Measurements from ENCODE around the gene FNDC3B. TPM values are rescaled to one million over a fixed set of nuclear protein-coding genes. Genes with fewer than 3 reads are reported as not detected.

The FNDC3B gene
- total RNA-seq, 5 donors from 2014 or later (not counting 1 experiment from before 2014, with no cell fraction given): 18.1 to 46.5 (median 23.5) TPM

DNA sequence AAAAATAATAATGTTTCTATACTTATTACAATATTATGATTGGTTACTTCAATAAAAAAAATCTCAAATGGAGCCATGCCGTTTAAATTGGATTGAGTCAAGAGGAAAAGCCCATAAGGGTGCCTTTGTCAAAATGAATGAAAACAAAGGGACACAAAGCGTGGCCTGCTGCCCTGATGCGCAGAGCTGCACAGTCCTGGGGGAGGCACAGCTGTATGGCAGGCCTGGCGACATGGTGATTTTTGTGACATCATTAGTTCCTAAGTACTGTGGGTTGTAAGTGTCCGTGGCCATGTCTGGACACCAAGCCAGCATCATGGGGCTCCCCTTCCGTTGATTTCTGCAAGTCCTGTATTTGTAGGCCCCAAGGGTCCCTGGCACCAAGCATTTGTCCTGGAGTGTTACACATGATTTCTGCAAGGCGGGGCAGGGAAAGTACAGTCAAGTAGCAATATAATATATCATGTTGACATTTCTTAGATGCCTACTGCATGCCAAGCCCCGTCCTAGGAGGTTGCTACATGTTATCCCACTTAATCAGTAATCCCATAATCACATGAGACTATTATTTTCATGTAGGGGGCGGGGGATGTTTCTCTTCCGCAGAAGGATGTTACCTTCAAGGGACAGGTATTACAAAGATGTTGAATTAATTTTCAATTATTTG is 349.2 kb downstream of the FNDC3B start:
- Histone ChIP-seq H3K27me3 (replicated peaks in 1 of 2; ENCODE audit: control insufficient read depth in 2 of 2, extremely low read depth in 1 of 2, insufficient read depth in 2 of 2, low read length in 1 of 2) (no peaks in the 10 kb centered on the region), H3K9me3 (no peaks in the 10 kb centered on the region), H3K27ac (ENCODE audit: low read length) (no peak overlapping the region), H3K4me1 (ENCODE audit: control insufficient read depth in 1 of 2, extremely low read depth in 1 of 2, insufficient read depth in 2 of 2, low read length in 2 of 2) (no peaks in the 10 kb centered on the region), H3K4me3 (ENCODE audit: control insufficient read depth in 1 of 2, extremely low read depth in 1 of 2, low read length in 1 of 2) (no peak overlapping the region), H3K36me3 (ENCODE audit: control insufficient read depth in 2 of 2, extremely low read depth in 1 of 2, insufficient read depth in 1 of 2, low read length in 1 of 2) (no peaks in the 10 kb centered on the region)
- Mint-ChIP-seq H3K4me1 (no peaks in the 10 kb centered on the region), H3K9me3 (no peaks in the 10 kb centered on the region), H3K36me3 (peaks cover 30% of the 10 kb centered on the region), H3K27me3 (no peaks in the 10 kb centered on the region), H3K4me3 (no peak overlapping the region), H3K27ac (no peak overlapping the region)
- no peak for ATAC-seq (replicated peaks in 1 of 4)
- CTCF ChIA-PET: no interaction called here
- WGBS (ENCODE audit: insufficient coverage): 98% methylated on average over 4 of the region's 10 CpGs
- POLR2A ChIA-PET: no interaction called here
- DNase-seq: no peak

DNA sequence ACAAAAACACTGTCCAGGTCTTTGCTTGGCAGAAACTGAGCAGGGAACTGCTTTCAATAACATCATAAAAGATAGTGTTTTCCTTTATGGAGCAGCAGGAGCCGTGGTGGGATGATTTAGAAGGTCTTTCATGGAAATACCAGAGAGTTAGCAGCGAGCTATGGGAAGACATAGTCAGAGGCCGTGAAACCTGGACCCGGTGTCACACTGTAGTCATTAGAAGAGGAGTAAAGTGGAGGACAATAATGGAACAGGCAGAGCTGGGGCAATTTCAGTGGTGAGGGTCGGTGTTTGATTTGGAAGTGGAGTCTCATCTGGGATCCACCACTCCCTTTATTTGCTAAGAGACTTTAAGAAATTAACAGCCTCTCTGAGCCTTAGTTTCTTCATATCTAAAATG is 351.4 kb downstream of the FNDC3B start:
- ATAC-seq (replicated peaks in 1 of 4) (no peak), DNase-seq (no peak)
- H3K27me3 Mint-ChIP-seq: no peaks in the 10 kb centered on the region
- no peak overlapping the region for H3K4me3 Mint-ChIP-seq
- Histone ChIP-seq H3K36me3 (ENCODE audit: control insufficient read depth in 2 of 2, extremely low read depth in 1 of 2, insufficient read depth in 1 of 2, low read length in 1 of 2) (no peaks in the 10 kb centered on the region), H3K9me3 (no peaks in the 10 kb centered on the region), H3K4me3 (ENCODE audit: control insufficient read depth in 1 of 2, extremely low read depth in 1 of 2, low read length in 1 of 2) (no peak overlapping the region), H3K27ac (ENCODE audit: low read length) (no peak overlapping the region), H3K27me3 (replicated peaks in 1 of 2; ENCODE audit: control insufficient read depth in 2 of 2, extremely low read depth in 1 of 2, insufficient read depth in 2 of 2, low read length in 1 of 2) (no peaks in the 10 kb centered on the region), H3K4me1 (ENCODE audit: control insufficient read depth in 1 of 2, extremely low read depth in 1 of 2, insufficient read depth in 2 of 2, low read length in 2 of 2) (no peaks in the 10 kb centered on the region)
- ChIA-PET POLR2A (no interaction called here), CTCF (no interaction called here)
- H3K36me3 Mint-ChIP-seq: peaks cover 32% of the 10 kb centered on the region
- no peaks in the 10 kb centered on the region for H3K4me1 Mint-ChIP-seq
- H3K9me3 Mint-ChIP-seq: no peaks in the 10 kb centered on the region
- no peak overlapping the region for H3K27ac Mint-ChIP-seq
- 80% methylated on average over 1 of the region's 5 CpGs for WGBS (ENCODE audit: insufficient coverage)

DNA sequence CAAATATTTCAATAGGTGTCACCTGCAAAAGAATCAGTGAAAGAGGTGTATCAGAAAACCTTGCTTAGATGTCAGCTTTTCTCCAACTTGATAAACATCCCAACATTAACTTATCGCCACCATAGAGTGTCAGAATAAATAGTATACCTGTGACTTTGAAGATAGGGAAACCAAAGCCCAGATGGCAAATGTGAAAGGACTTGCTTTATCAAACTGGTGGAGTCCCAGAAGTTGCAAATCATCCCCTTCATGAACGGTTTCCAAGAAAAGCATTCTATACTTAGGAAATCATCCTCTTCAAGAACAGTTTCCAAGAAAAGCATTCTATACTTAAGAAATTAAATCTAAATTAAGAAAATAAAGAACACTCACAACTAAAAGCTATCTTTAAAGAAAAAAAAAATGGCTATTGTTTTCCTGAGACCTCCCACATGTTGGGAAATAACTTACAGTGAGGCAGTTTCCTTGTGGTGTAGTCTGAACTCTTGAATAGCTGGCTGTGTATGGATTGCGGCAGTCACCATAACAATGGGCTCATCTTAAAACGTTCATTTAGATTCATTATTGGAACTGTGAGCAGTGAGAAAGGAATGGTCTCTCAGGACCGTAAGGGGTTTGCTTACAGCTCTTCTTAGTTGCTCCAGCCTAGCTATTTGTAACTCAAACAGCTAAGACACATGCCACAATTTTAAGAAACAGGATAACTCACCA is 352.4 kb downstream of the FNDC3B start:
- POLR2A ChIA-PET: interaction anchor here in 1 of 2 donors (0.6 kb wide), 1 partner anchor 61 kb away, joined by 3 read pairs; no protein-coding TSS in a partner anchor
- Mint-ChIP-seq H3K4me1 (no peaks in the 10 kb centered on the region), H3K27ac (no peak overlapping the region), H3K4me3 (no peak overlapping the region), H3K9me3 (no peaks in the 10 kb centered on the region), H3K36me3 (peaks cover 34% of the 10 kb centered on the region), H3K27me3 (no peaks in the 10 kb centered on the region)
- Histone ChIP-seq H3K27ac (ENCODE audit: low read length) (no peak overlapping the region), H3K4me3 (ENCODE audit: control insufficient read depth in 1 of 2, extremely low read depth in 1 of 2, low read length in 1 of 2) (no peak overlapping the region), H3K9me3 (no peaks in the 10 kb centered on the region), H3K4me1 (ENCODE audit: control insufficient read depth in 1 of 2, extremely low read depth in 1 of 2, insufficient read depth in 2 of 2, low read length in 2 of 2) (no peaks in the 10 kb centered on the region), H3K36me3 (ENCODE audit: control insufficient read depth in 2 of 2, extremely low read depth in 1 of 2, insufficient read depth in 1 of 2, low read length in 1 of 2) (no peaks in the 10 kb centered on the region), H3K27me3 (replicated peaks in 1 of 2; ENCODE audit: control insufficient read depth in 2 of 2, extremely low read depth in 1 of 2, insufficient read depth in 2 of 2, low read length in 1 of 2) (no peaks in the 10 kb centered on the region)
- no peak for ATAC-seq (replicated peaks in 1 of 4)
- CTCF ChIA-PET: no interaction called here
- no peak for DNase-seq
- WGBS (ENCODE audit: insufficient coverage): 100% methylated on average over 1 of the region's 5 CpGs

DNA sequence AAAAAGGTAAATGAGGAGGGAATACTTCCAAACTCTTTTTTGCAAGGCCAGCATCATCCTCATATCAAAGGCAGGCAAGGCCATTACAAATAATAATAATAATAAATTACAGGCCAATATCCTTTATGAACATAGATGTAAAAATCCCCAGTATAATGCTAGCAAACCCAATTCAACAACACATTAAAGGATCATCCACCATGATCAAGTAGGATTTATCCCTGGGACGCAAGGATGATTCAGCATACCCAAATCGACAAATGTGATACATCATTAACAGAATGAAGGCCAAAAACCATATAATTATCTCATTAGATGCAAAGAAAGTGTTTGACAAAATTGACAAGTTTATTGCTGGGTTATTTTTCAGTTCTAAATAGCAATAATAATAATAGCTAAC is 355.3 kb downstream of the FNDC3B start:
- no CpG with 5 or more reads among the region's 2 CpGs for whole genome bisulfite sequencing (ENCODE audit: insufficient coverage)
- DNase-seq (no peak), ATAC-seq (replicated peaks in 1 of 4) (no peak)
- Mint-ChIP-seq H3K4me3 (no peak overlapping the region), H3K27me3 (no peaks in the 10 kb centered on the region), H3K36me3 (peaks cover 41% of the 10 kb centered on the region), H3K9me3 (no peaks in the 10 kb centered on the region), H3K4me1 (no peaks in the 10 kb centered on the region), H3K27ac (no peak overlapping the region)
- H3K36me3 ChIP-seq (ENCODE audit: control insufficient read depth in 2 of 2, extremely low read depth in 1 of 2, insufficient read depth in 1 of 2, low read length in 1 of 2): peaks cover 0 to 5% of the 10 kb centered on the region in 2 donors
- POLR2A ChIA-PET: no interaction called here
- CTCF ChIA-PET: no interaction called here
- no peak overlapping the region for H3K27ac ChIP-seq (ENCODE audit: low read length)
- no peaks in the 10 kb centered on the region for H3K4me1 ChIP-seq (ENCODE audit: control insufficient read depth in 1 of 2, extremely low read depth in 1 of 2, insufficient read depth in 2 of 2, low read length in 2 of 2)
- H3K27me3 ChIP-seq (replicated peaks in 1 of 2; ENCODE audit: control insufficient read depth in 2 of 2, extremely low read depth in 1 of 2, insufficient read depth in 2 of 2, low read length in 1 of 2): no peaks in the 10 kb centered on the region
- H3K4me3 ChIP-seq (ENCODE audit: control insufficient read depth in 1 of 2, extremely low read depth in 1 of 2, low read length in 1 of 2): no peak overlapping the region
- H3K9me3 ChIP-seq: no peaks in the 10 kb centered on the region

DNA sequence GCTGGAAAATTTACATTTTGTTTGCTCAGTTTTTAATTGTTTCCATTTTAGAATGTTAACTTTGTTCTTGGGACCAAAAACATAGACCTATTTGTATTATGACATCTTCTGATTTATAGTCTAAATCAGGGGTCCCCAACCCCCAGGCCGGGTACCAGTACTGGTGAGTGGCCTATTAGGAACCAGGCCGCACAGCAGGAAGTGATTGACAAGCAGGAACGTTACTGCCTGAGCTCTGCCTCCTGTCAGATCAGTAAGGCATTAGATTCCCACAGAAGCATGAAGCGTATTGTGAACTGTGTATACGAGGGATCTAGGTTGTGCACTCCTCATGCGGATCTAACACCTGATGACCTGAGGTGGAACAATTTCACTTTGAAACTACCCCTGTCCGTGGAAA is 357.0 kb downstream of the FNDC3B start:
- H3K36me3 Mint-ChIP-seq: peaks cover 51% of the 10 kb centered on the region
- ATAC-seq (replicated peaks in 1 of 4) (no peak), DNase-seq (no peak)
- 89% methylated on average over 4 of the region's 7 CpGs for WGBS (ENCODE audit: insufficient coverage)
- no peak overlapping the region for H3K4me3 Mint-ChIP-seq
- Histone ChIP-seq H3K27ac (ENCODE audit: low read length) (no peak overlapping the region), H3K4me1 (ENCODE audit: control insufficient read depth in 1 of 2, extremely low read depth in 1 of 2, insufficient read depth in 2 of 2, low read length in 2 of 2) (no peaks in the 10 kb centered on the region), H3K27me3 (replicated peaks in 1 of 2; ENCODE audit: control insufficient read depth in 2 of 2, extremely low read depth in 1 of 2, insufficient read depth in 2 of 2, low read length in 1 of 2) (no peaks in the 10 kb centered on the region), H3K4me3 (ENCODE audit: control insufficient read depth in 1 of 2, extremely low read depth in 1 of 2, low read length in 1 of 2) (no peak overlapping the region), H3K36me3 (ENCODE audit: control insufficient read depth in 2 of 2, extremely low read depth in 1 of 2, insufficient read depth in 1 of 2, low read length in 1 of 2) (peaks cover 0 to 5% of the 10 kb centered on the region in 2 donors), H3K9me3 (no peaks in the 10 kb centered on the region)
- H3K27me3 Mint-ChIP-seq: no peaks in the 10 kb centered on the region
- H3K4me1 Mint-ChIP-seq: no peaks in the 10 kb centered on the region
- ChIA-PET CTCF (no interaction called here), POLR2A (no interaction called here)
- peaks cover 0 to 2% (median 0%) of the 10 kb centered on the region in 3 donors for H3K9me3 Mint-ChIP-seq
- no peak overlapping the region for H3K27ac Mint-ChIP-seq

DNA sequence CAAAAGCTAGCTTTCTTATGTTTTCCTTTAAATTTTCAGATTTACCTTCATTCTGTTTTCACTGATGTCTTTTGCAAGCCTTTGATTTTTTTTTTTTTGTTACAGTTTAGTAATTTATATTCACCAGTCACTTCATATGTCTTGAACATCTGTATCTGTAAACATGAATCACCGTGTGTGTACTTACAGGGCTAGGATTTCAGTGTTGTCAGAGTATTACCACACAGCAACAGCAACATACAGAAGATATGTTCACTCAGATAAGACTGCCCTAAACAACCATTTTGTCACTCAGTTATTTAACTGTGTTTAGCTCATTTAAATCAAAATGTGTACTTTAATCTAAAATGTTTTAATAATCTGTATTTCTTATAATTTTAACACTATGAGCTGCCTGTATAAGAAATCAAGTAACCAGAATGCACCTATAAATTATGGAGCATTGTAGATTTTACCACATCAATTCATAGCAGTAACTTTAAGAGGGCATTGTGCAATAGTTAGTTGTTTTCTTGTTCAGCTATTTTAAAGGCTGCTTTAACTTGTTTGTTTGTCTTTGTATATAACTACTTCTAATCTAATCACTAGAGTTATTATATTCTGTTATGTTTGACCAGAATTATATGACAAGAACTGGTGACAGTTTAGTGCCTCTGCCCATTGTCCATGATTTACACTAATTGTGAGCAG is 358.5 kb downstream of the FNDC3B start:
- Mint-ChIP-seq H3K4me3 (no peak overlapping the region), H3K36me3 (peaks cover 57% of the 10 kb centered on the region), H3K9me3 (peaks cover 0 to 11% (median 5%) of the 10 kb centered on the region in 3 donors), H3K4me1 (no peaks in the 10 kb centered on the region), H3K27ac (no peak overlapping the region), H3K27me3 (no peaks in the 10 kb centered on the region)
- Histone ChIP-seq H3K4me3 (ENCODE audit: control insufficient read depth in 1 of 2, extremely low read depth in 1 of 2, low read length in 1 of 2) (no peak overlapping the region), H3K27ac (ENCODE audit: low read length) (no peak overlapping the region), H3K9me3 (no peaks in the 10 kb centered on the region), H3K4me1 (ENCODE audit: control insufficient read depth in 1 of 2, extremely low read depth in 1 of 2, insufficient read depth in 2 of 2, low read length in 2 of 2) (no peaks in the 10 kb centered on the region), H3K27me3 (replicated peaks in 1 of 2; ENCODE audit: control insufficient read depth in 2 of 2, extremely low read depth in 1 of 2, insufficient read depth in 2 of 2, low read length in 1 of 2) (no peaks in the 10 kb centered on the region), H3K36me3 (ENCODE audit: control insufficient read depth in 2 of 2, extremely low read depth in 1 of 2, insufficient read depth in 1 of 2, low read length in 1 of 2) (peaks cover 0 to 5% of the 10 kb centered on the region in 2 donors)
- POLR2A ChIA-PET: interaction anchor here in 1 of 2 donors (0.6 to 0.7 kb wide), 2 partner anchors 158 to 460 kb away, joined by 3 to 5 read pairs; no protein-coding TSS in a partner anchor
- no peak for ATAC-seq (replicated peaks in 1 of 4)
- CTCF ChIA-PET: interaction anchor here (0.7 kb wide), 2 partner anchors 137 to 967 kb away, joined by 3 read pairs; no protein-coding TSS in a partner anchor
- no peak for DNase-seq
- WGBS (ENCODE audit: insufficient coverage): no CpG with 5 or more reads among the region's 1 CpG

All from T-cell (primary cell).